Panc1 (cell line): ENCODE results near the gene CA12. TPM values are rescaled to one million over a fixed set of nuclear protein-coding genes. Genes with fewer than 3 reads are reported as not detected.

Experiments used
- ATAC-seq: fragments of 200-7000 bp; cut with Tn5 transposase; 2 replicates; pipeline ENCODE4 v1.9.1; 2020; ENCODE audit warnings: mild to moderate bottlenecking, moderate library complexity
- BruUV-seq: library from RNA; stranded (reverse); fragments of 400-500 nt; replicated peaks from 2 replicates; lab custom pipeline; 2021; lab: Mats Ljungman, UMichigan
- CTCF ChIA-PET: fragments of 300-600 bp; sonication (Branson Sonifier 250); formaldehyde crosslinking; loops from one replicate; lab custom pipeline; 2022; ENCODE audit warnings: antibody characterized with exemption; lab: Charles Lee
- POLR2A ChIA-PET: fragments of 300-600 bp; sonication (Branson Sonifier 250); formaldehyde crosslinking; loops from one replicate; lab custom pipeline; 2022; ENCODE audit warnings: antibody characterized with exemption; lab: Charles Lee
- DNase-seq: peaks from one replicate; pipeline ENCODE4 v3.0.0-alpha.2; 2010; ENCODE audit warnings: low read depth, low spot score
- H3K27ac ChIP-seq: 2 replicates; pipeline ENCODE4 v1.5.1; 2011; ENCODE audit warnings: mild to moderate bottlenecking, low read length, inconsistent platforms
- H3K27me3 ChIP-seq: fragments of 200-500 bp; sonication (Bioruptor generic); 2 replicates; pipeline ENCODE4 v1.6.0; 2014; ENCODE audit warnings: low read length, inconsistent platforms; ENCODE audit not compliant: control insufficient read depth, insufficient read depth
- H3K36me3 ChIP-seq: fragments of 200-500 bp; sonication (Bioruptor generic); 2 replicates; pipeline ENCODE4 v1.5.1; 2014; ENCODE audit warnings: inconsistent platforms, mild to moderate bottlenecking, low read length, moderate library complexity; ENCODE audit not compliant: control insufficient read depth, insufficient read depth
- H3K4me1 ChIP-seq: 2 replicates; pipeline ENCODE4 v1.5.1; 2011; ENCODE audit warnings: inconsistent platforms, mild to moderate bottlenecking, low read length, moderate library complexity; ENCODE audit not compliant: control insufficient read depth, insufficient read depth
- H3K4me3 ChIP-seq, 2 experiments: 2 replicates each; pipeline ENCODE4 v1.5.1; 2011 to 2012; ENCODE audit warnings: low read depth in 2 of 2, low read length in 2 of 2, mild to moderate bottlenecking in 2 of 2, inconsistent platforms in 1 of 2, moderate library complexity in 1 of 2
- H3K9me3 ChIP-seq: fragments of 200-500 bp; sonication (Bioruptor generic); 2 replicates; pipeline ENCODE4 v1.5.1; 2014; ENCODE audit warnings: low read depth, mild to moderate bottlenecking, inconsistent platforms, low read length, moderate library complexity; ENCODE audit not compliant: control insufficient read depth, insufficient read depth
- POLR2AphosphoS5 ChIP-seq: IDR thresholded peaks from 2 replicates; pipeline ENCODE4 v1.6.1; 2012; ENCODE audit warnings: mild to moderate bottlenecking, low read depth, low read length, moderate library complexity
- SIN3A ChIP-seq: IDR thresholded peaks from 2 replicates; pipeline ENCODE4 v1.6.1; 2012; ENCODE audit warnings: low read depth, mild to moderate bottlenecking, low read length, moderate library complexity, borderline replicate concordance; ENCODE audit not compliant: insufficient read depth
- TCF7L2 ChIP-seq: IDR thresholded peaks from 2 replicates; pipeline ENCODE4 v1.6.1; 2011; ENCODE audit warnings: mild to moderate bottlenecking, low read depth, low read length, inconsistent platforms
- in situ Hi-C: cut with HindIII; loops from 2 replicates; pipeline ENCODE4 v1.10.0; 2016; ENCODE audit warnings: low sequenced_read_pairs, low pct_unique_long_range_greater_than_20kb
- intact Hi-C: fragments of 100-400 bp; cut with micrococcal nuclease; formaldehyde crosslinking; loops from one replicate; pipeline ENCODE4 v1.10.0; 2022; ENCODE audit not compliant: unreplicated experiment
- total RNA-seq: library from RNA; stranded (reverse); gene quantifications from one replicate; pipeline ENCODE4 v1.2.1, GENCODE V29; 2021; ENCODE audit not compliant: unreplicated experiment
- TF ChIP-seq, protein P1 (sequence below), 2 experiments: IDR thresholded peaks; 2 replicates each; pipeline ENCODE4 v1.6.1; 2011 to 2012; ENCODE audit warnings: low read depth in 2 of 2, control low read depth in 1 of 2, low read length in 1 of 2, mild to moderate bottlenecking in 1 of 2, moderate library complexity in 1 of 2; ENCODE audit not compliant: insufficient read depth in 1 of 2
- TF ChIP-seq, protein P2 (sequence below): fragments of 450-650 bp; IDR thresholded peaks from 2 replicates; pipeline ENCODE4 v1.5.1; 2017; ENCODE audit warnings: mild to moderate bottlenecking

Gene CA12
- total RNA-seq, 1 experiment from 2014 or later: 0.74 TPM

DNA sequence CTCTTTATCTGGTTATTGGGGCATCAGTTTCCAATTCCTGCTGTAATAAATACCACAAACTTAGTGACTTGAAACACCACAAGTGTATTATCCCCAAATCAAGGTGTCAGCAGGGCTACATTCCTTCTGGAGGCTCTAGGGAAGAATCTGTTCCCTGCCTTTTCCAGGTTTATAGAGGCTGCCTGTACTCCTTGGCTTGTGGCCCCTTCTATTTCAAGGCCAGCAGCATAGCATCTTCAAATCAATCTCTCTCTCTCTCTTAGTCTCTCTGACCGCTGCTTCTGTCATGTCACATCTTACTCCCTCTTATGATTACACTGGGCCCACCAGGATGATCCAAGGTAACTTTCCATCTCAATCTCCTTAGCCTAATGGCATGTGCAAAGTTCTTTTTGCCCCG is 44.9 kb upstream of the CA12 start:
- intact Hi-C loops (no loop called here), in situ Hi-C loops (no loop called here)
- H3K4me1 ChIP-seq: no peaks in the 10 kb centered on the region
- TF ChIP-seq TCF7L2 (no peak), POLR2AphosphoS5 (no peak), SIN3A (no peak)
- TF ChIP-seq, protein P1, sequence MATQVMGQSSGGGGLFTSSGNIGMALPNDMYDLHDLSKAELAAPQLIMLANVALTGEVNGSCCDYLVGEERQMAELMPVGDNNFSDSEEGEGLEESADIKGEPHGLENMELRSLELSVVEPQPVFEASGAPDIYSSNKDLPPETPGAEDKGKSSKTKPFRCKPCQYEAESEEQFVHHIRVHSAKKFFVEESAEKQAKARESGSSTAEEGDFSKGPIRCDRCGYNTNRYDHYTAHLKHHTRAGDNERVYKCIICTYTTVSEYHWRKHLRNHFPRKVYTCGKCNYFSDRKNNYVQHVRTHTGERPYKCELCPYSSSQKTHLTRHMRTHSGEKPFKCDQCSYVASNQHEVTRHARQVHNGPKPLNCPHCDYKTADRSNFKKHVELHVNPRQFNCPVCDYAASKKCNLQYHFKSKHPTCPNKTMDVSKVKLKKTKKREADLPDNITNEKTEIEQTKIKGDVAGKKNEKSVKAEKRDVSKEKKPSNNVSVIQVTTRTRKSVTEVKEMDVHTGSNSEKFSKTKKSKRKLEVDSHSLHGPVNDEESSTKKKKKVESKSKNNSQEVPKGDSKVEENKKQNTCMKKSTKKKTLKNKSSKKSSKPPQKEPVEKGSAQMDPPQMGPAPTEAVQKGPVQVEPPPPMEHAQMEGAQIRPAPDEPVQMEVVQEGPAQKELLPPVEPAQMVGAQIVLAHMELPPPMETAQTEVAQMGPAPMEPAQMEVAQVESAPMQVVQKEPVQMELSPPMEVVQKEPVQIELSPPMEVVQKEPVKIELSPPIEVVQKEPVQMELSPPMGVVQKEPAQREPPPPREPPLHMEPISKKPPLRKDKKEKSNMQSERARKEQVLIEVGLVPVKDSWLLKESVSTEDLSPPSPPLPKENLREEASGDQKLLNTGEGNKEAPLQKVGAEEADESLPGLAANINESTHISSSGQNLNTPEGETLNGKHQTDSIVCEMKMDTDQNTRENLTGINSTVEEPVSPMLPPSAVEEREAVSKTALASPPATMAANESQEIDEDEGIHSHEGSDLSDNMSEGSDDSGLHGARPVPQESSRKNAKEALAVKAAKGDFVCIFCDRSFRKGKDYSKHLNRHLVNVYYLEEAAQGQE (IDR thresholded peaks at IDR 0.05; ENCODE audit: insufficient read depth in 1 of 2, low read depth in 2 of 2, low read length in 1 of 2): no peak
- TF ChIP-seq, protein P2, sequence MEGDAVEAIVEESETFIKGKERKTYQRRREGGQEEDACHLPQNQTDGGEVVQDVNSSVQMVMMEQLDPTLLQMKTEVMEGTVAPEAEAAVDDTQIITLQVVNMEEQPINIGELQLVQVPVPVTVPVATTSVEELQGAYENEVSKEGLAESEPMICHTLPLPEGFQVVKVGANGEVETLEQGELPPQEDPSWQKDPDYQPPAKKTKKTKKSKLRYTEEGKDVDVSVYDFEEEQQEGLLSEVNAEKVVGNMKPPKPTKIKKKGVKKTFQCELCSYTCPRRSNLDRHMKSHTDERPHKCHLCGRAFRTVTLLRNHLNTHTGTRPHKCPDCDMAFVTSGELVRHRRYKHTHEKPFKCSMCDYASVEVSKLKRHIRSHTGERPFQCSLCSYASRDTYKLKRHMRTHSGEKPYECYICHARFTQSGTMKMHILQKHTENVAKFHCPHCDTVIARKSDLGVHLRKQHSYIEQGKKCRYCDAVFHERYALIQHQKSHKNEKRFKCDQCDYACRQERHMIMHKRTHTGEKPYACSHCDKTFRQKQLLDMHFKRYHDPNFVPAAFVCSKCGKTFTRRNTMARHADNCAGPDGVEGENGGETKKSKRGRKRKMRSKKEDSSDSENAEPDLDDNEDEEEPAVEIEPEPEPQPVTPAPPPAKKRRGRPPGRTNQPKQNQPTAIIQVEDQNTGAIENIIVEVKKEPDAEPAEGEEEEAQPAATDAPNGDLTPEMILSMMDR: no peak
- BruUV-seq: no TSS peak
- no peaks in the 10 kb centered on the region for H3K27me3 ChIP-seq
- CTCF ChIA-PET: no interaction called here
- H3K9me3 ChIP-seq: no peaks in the 10 kb centered on the region
- H3K4me3 ChIP-seq: no peak overlapping the region
- POLR2A ChIA-PET: no interaction called here
- H3K36me3 ChIP-seq: no peaks in the 10 kb centered on the region
- H3K27ac ChIP-seq: no peak overlapping the region
- ATAC-seq (no peak), DNase-seq (no peak)

DNA sequence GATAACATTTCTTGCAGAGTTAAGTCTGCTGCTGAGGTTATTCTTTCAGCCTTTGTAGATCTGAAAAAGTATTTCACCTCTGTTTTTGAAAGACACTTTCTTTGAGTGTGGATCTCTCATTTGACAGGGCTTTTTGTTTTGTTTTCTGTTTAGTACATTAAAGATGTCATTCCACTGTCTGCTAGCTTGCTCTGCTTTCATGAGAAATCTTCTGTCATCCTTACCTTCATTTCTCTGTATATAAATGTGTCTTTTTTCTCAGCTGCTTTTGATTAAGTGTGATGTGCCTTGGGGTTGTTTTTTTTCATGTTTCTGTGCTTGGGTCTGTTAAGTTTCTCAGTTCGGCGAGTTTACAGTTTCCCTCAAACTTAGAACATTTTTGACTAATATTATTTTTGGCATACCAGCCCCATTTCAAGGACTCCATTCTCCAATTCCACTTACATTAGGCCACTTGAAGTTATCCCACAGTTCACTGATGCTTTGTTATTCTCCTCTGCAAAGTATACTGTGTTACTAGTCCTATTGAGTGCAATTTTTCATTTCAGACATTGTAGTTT is 43.9 kb upstream of the CA12 start:
- ChIA-PET CTCF (no interaction called here), POLR2A (no interaction called here)
- Histone ChIP-seq H3K36me3 (no peaks in the 10 kb centered on the region), H3K4me3 (no peak overlapping the region), H3K4me1 (no peaks in the 10 kb centered on the region), H3K27me3 (no peaks in the 10 kb centered on the region), H3K27ac (no peak overlapping the region), H3K9me3 (no peaks in the 10 kb centered on the region)
- no peak for ATAC-seq
- TF ChIP-seq SIN3A (no peak), TCF7L2 (no peak), POLR2AphosphoS5 (no peak)
- TF ChIP-seq, protein P1 (IDR thresholded peaks at IDR 0.05; ENCODE audit: insufficient read depth in 1 of 2, low read depth in 2 of 2, low read length in 1 of 2): no peak
- TF ChIP-seq, protein P2: no peak
- no TSS peak for BruUV-seq
- in situ Hi-C loops: no loop called here
- intact Hi-C loops: no loop called here
- no peak for DNase-seq
